Testis (tissue), 2 donors: ENCODE data around the gene TOM1L2.

Experiments
- POLR2A ChIP-seq: fragments of 450-650 bp; IDR thresholded peaks from one replicate; pipeline ENCODE4 v1.6.1; 2017; ENCODE audit warnings: antibody characterized with exemption, mild to moderate bottlenecking, moderate library complexity
- TF ChIP-seq, protein P1 (sequence below), 3 experiments: fragments of 450-650 bp in 2 of 3; fragments of 200-600 bp in 1 of 3; sonication (generic) in 1 of 3; IDR thresholded peaks; one replicate each; pipeline ENCODE4 v1.5.1; 2016 to 2019; ENCODE audit warnings: antibody characterized with exemption in 3 of 3, mild to moderate bottlenecking in 2 of 3, moderate library complexity in 1 of 3

DNA sequence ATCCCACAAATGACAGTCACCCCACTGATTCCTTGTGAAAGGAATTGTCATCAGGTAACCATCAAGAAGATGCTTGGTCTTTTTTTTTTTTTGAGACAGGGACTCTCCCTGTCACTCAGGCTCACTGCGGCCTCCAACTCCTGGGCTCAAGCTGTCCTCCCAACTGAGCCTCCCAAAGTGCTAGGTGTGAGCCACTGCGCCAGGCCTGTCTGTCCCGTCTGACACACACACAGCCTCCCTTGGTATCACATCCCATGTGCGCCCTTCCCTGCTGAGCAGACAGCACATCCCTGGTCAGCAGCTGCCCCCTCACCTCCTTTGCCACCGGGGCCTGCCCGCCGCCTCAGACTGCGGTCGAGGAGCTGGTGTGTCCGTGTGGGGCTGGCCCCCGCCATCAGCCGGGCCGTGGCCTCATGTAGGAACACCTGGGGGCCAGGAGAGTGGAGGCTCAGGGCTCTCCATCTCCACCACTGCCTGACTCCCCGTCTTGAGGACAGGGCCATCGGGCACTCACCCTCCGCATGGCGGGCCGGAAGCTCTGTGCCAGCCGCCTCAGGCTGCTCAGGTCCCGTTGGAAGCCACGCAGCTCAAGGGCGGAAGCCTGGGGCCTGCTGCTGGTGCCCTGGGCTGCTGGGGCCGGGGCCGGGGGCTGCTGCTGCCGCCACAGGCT is 159.0 kb downstream of the TOM1L2 start:
- TF ChIP-seq, protein P1, sequence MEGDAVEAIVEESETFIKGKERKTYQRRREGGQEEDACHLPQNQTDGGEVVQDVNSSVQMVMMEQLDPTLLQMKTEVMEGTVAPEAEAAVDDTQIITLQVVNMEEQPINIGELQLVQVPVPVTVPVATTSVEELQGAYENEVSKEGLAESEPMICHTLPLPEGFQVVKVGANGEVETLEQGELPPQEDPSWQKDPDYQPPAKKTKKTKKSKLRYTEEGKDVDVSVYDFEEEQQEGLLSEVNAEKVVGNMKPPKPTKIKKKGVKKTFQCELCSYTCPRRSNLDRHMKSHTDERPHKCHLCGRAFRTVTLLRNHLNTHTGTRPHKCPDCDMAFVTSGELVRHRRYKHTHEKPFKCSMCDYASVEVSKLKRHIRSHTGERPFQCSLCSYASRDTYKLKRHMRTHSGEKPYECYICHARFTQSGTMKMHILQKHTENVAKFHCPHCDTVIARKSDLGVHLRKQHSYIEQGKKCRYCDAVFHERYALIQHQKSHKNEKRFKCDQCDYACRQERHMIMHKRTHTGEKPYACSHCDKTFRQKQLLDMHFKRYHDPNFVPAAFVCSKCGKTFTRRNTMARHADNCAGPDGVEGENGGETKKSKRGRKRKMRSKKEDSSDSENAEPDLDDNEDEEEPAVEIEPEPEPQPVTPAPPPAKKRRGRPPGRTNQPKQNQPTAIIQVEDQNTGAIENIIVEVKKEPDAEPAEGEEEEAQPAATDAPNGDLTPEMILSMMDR (IDR thresholded peaks at IDR 0.05), result no peak
- no peak for TF ChIP-seq POLR2A
